Activated CD4-positive, CD25-positive, alpha-beta regulatory T cell (primary cell): ENCODE results near the gene PALD1.
"Not testable (repeated sequence)": the region's sequence is repeated elsewhere in the genome, so short reads cannot be mapped to it uniquely, and the experiment has no call there.

Experiments used
- DNase-seq, 4 experiments: peaks; one replicate each; lab custom pipeline; 2025; lab: John Stamatoyannopoulos, UW

The PALD1 gene

GRCh38 chr10:70571636-70572439 is 93.3 kb downstream of the PALD1 start:
- no peak for DNase-seq

- no peak for DNase-seq
Measured at GRCh38 chr10:70573599-70574506, 95.3 kb downstream of the PALD1 start.

GRCh38 chr10:70575486-70575873 is 96.9 kb downstream of the PALD1 start:
- DNase-seq = no peak

- no peak for DNase-seq
Measured at GRCh38 chr10:70575874-70576802, 97.6 kb downstream of the PALD1 start.

GRCh38 chr10:70576803-70577517 is 98.4 kb downstream of the PALD1 start:
- no peak for DNase-seq

- no peak for DNase-seq
Measured at GRCh38 chr10:70578371-70578947, 99.9 kb downstream of the PALD1 start.

- no peak for DNase-seq
Measured at GRCh38 chr10:70579234-70580002, 100.9 kb downstream of the PALD1 start.

GRCh38 chr10:70581176-70581575 is 102.6 kb downstream of the PALD1 start:
- not testable (repeated sequence) for DNase-seq

GRCh38 chr10:70582793-70583668 is 104.5 kb downstream of the PALD1 start:
- no peak for DNase-seq

- no peak for DNase-seq
Measured at GRCh38 chr10:70583669-70584037, 105.1 kb downstream of the PALD1 start.

- no peak for DNase-seq
Measured at GRCh38 chr10:70584366-70584765, 105.8 kb downstream of the PALD1 start.

GRCh38 chr10:70584909-70585544 is 106.5 kb downstream of the PALD1 start:
- DNase-seq = no peak

GRCh38 chr10:70585578-70586169 is 107.1 kb downstream of the PALD1 start:
- no peak for DNase-seq

- DNase-seq = no peak
Measured at GRCh38 chr10:70586348-70586930, 107.9 kb downstream of the PALD1 start.

GRCh38 chr10:70587045-70587658 is 108.6 kb downstream of the PALD1 start:
- no peak for DNase-seq

- no peak for DNase-seq
Measured at GRCh38 chr10:70588255-70588654, 109.7 kb downstream of the PALD1 start.

GRCh38 chr10:70588859-70589570 is 110.4 kb downstream of the PALD1 start:
- DNase-seq = no peak
